HCT116 (cell line): ENCODE measurements around the gene NSRP1. TPM values are rescaled to one million over a fixed set of nuclear protein-coding genes. Genes with fewer than 3 reads are reported as not detected.

ENCODE experiments used
- ATAC-seq: fragments of 200-7000 bp; cut with Tn5 transposase; 2 replicates; pipeline ENCODE4 v1.9.1; 2020; ENCODE audit warnings: mild to moderate bottlenecking, moderate library complexity
- BruUV-seq: library from RNA; stranded (reverse); fragments of 400-500 nt; replicated peaks from 2 replicates; lab custom pipeline; 2021; lab: Mats Ljungman, UMichigan
- CTCF ChIA-PET: fragments of 300-600 bp; sonication (Branson Sonifier 250); formaldehyde crosslinking; loops from one replicate; lab custom pipeline; 2021; ENCODE audit warnings: antibody characterized with exemption; lab: Charles Lee
- POLR2A ChIA-PET: fragments of 300-600, 350-600 bp; sonication (Branson Sonifier 250); formaldehyde crosslinking; loops from one replicate; lab custom pipeline; 2021; ENCODE audit warnings: antibody characterized with exemption; lab: Charles Lee
- RAD21 ChIA-PET, 2 experiments: fragments of 300-600 bp; sonication (Branson Sonifier 250); formaldehyde crosslinking; loops; one replicate each; lab custom pipeline; 2023; ENCODE audit warnings: low total read pairs in 2 of 2; ENCODE audit not compliant: uncharacterized antibody in 2 of 2, unreplicated experiment in 2 of 2, low non-redundant PET in 1 of 2; lab: Charles Lee
- DNase-seq: peaks from one replicate; pipeline ENCODE4 v3.0.0-alpha.2; 2010; ENCODE audit warnings: low read depth, low spot score
- H2AFZ ChIP-seq: fragments of 200-600 bp; shearing (Covaris generic), sonication (generic); 2 replicates; pipeline ENCODE4 v1.6.1; 2017; ENCODE audit warnings: low read depth, mixed run types, mixed read lengths, antibody characterized with exemption, low read length; ENCODE audit not compliant: poor library complexity, severe bottlenecking
- H3K27ac ChIP-seq: 2 replicates; pipeline ENCODE4 v1.5.1; 2012; ENCODE audit warnings: low read depth, low read length
- H3K27me3 ChIP-seq: fragments of 200-600 bp; sonication (generic); 2 replicates; pipeline ENCODE4 v1.6.1; 2016; ENCODE audit warnings: mixed run types, low read length, mixed read lengths; ENCODE audit not compliant: insufficient read depth
- H3K36me3 ChIP-seq, 2 experiments: fragments of 200-500 bp in 1 of 2; fragments of 200-600 bp in 1 of 2; sonication (Bioruptor generic) in 1 of 2; sonication (generic) in 1 of 2; 2 replicates each; pipeline versions ENCODE4 v1.5.1 to v1.6.1; 2014 to 2016; ENCODE audit warnings: low read length in 2 of 2, inconsistent platforms in 1 of 2, mixed read lengths in 1 of 2, mixed run types in 1 of 2; ENCODE audit not compliant: insufficient read depth in 2 of 2, control insufficient read depth in 1 of 2
- H3K4me1 ChIP-seq, 2 experiments: fragments of 200-600 bp in 1 of 2; sonication (generic) in 1 of 2; 2 replicates each; pipeline versions ENCODE4 v1.5.1 to v1.6.1; 2012 to 2017; ENCODE audit warnings: low read length in 2 of 2, inconsistent platforms in 1 of 2, mild to moderate bottlenecking in 1 of 2, mixed read lengths in 1 of 2, mixed run types in 1 of 2, moderate library complexity in 1 of 2; ENCODE audit not compliant: insufficient read depth in 2 of 2, control insufficient read depth in 1 of 2
- H3K4me2 ChIP-seq: fragments of 200-600 bp; sonication (generic); 2 replicates; pipeline ENCODE4 v1.6.1; 2017; ENCODE audit warnings: mixed run types, low read length, mixed read lengths
- H3K4me3 ChIP-seq, 2 experiments: fragments of 200-600 bp in 1 of 2; sonication (generic) in 1 of 2; replicated peaks in 1 of 2; 2 replicates each; pipeline ENCODE4 v1.5.1; 2011 to 2016; ENCODE audit warnings: low read length in 2 of 2, control low read depth in 1 of 2, low read depth in 1 of 2, mild to moderate bottlenecking in 1 of 2, mixed read lengths in 1 of 2, mixed run types in 1 of 2
- H3K79me2 ChIP-seq: fragments of 200-600 bp; sonication (generic); 2 replicates; pipeline ENCODE4 v1.6.1; 2017; ENCODE audit warnings: mild to moderate bottlenecking, mixed run types, low read length, moderate library complexity, mixed read lengths; ENCODE audit not compliant: insufficient read depth
- H3K9ac ChIP-seq: fragments of 200-600 bp; sonication (generic); 2 replicates; pipeline ENCODE4 v1.6.1; 2016; ENCODE audit warnings: low read length, mixed read lengths
- H3K9me2 ChIP-seq: fragments of 200-600 bp; sonication (generic), shearing (Covaris generic); 2 replicates; pipeline ENCODE4 v1.6.1; 2017; ENCODE audit warnings: mixed run types, mild to moderate bottlenecking, moderate library complexity; ENCODE audit not compliant: insufficient read depth
- H3K9me3 ChIP-seq, 2 experiments: fragments of 200-500 bp in 1 of 2; fragments of 200-600 bp in 1 of 2; sonication (Bioruptor generic) in 1 of 2; sonication (generic) in 1 of 2; 2 replicates each; pipeline ENCODE4 v1.6.1; 2014 to 2017; ENCODE audit warnings: low read length in 2 of 2, mixed read lengths in 2 of 2, inconsistent platforms in 1 of 2, low read depth in 1 of 2, mild to moderate bottlenecking in 1 of 2, mixed run types in 1 of 2, moderate library complexity in 1 of 2; ENCODE audit not compliant: control insufficient read depth in 1 of 2, insufficient read depth in 1 of 2
- H4K20me1 ChIP-seq: fragments of 200-600 bp; sonication (generic), shearing (Covaris generic); 2 replicates; pipeline ENCODE4 v1.6.1; 2017; ENCODE audit warnings: mixed run types, mild to moderate bottlenecking, moderate library complexity; ENCODE audit not compliant: insufficient read depth
- CBX3 ChIP-seq: IDR thresholded peaks from 2 replicates; pipeline ENCODE4 v1.6.1; 2012; ENCODE audit warnings: low read depth
- EZH2phosphoT487 ChIP-seq: fragments of 200-600 bp; IDR thresholded peaks from 2 replicates; pipeline ENCODE4 v1.6.1; 2018; ENCODE audit warnings: antibody characterized with exemption, borderline replicate concordance
- FOSL1 ChIP-seq: IDR thresholded peaks from 2 replicates; pipeline ENCODE4 v1.6.1; 2012; ENCODE audit warnings: low read depth
- POLR2AphosphoS5 ChIP-seq: IDR thresholded peaks from 2 replicates; pipeline ENCODE4 v1.6.1; 2011; ENCODE audit warnings: mild to moderate bottlenecking, low read depth, low read length, moderate library complexity
- RAD21 ChIP-seq: IDR thresholded peaks from 2 replicates; pipeline ENCODE4 v1.6.1; 2012; ENCODE audit warnings: low read depth, mild to moderate bottlenecking
- SIN3A ChIP-seq: IDR thresholded peaks from 2 replicates; pipeline ENCODE4 v1.6.1; 2012; ENCODE audit warnings: low read depth
- ZNF274 ChIP-seq: fragments of 200-500 bp; sonication (Bioruptor generic); IDR thresholded peaks from 2 replicates; pipeline ENCODE4 v1.6.1; 2014; ENCODE audit warnings: mild to moderate bottlenecking, low read depth, low read length, inconsistent platforms
- intact Hi-C: fragments of 100-400 bp; cut with micrococcal nuclease; formaldehyde crosslinking; loops from 2 replicates; pipeline ENCODE4 v1.10.0; 2022
- total RNA-seq: library from RNA; stranded (reverse); gene quantifications from one replicate; pipeline ENCODE4 v1.2.1, GENCODE V29; 2021; ENCODE audit not compliant: unreplicated experiment
- TF ChIP-seq, protein P1 (sequence below): IDR thresholded peaks from 2 replicates; pipeline ENCODE4 v1.6.1; 2012; ENCODE audit warnings: low read depth
- TF ChIP-seq, protein P2 (sequence below): IDR thresholded peaks from 2 replicates; pipeline ENCODE4 v1.6.1; 2012

Gene NSRP1
- total RNA-seq, 1 experiment from 2014 or later, result 24.9 TPM

DNA sequence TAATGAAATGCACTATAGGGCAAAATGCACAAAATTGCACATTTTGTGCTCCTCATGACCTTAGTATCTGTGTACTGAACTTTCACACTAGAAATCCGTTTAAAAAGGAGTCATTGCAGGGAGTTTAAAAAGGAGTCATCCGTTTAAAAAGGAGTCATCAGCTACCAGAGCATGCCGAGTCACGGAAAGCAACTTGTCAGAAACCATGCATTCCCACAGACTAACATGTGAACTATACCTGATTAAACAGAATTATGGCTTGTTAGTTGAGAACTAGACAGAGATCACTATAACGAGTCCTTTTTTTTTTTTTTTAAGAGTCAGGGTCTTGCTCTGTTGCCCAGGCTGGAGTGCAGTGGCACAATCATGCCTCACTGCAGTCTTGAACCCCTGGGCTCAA, 83.0 kb downstream of the NSRP1 start:
- Histone ChIP-seq H2AFZ (no peak overlapping the region), H3K27me3 (no peaks in the 10 kb centered on the region), H4K20me1 (no peaks in the 10 kb centered on the region), H3K9me3 (no peaks in the 10 kb centered on the region), H3K9ac (no peak overlapping the region), H3K4me1 (no peaks in the 10 kb centered on the region), H3K4me3 (no peak overlapping the region), H3K9me2 (no peaks in the 10 kb centered on the region), H3K36me3 (no peaks in the 10 kb centered on the region), H3K4me2 (no peak overlapping the region), H3K27ac (no peak overlapping the region), H3K79me2 (no peaks in the 10 kb centered on the region)
- ChIA-PET POLR2A (no interaction called here), RAD21 (no interaction called here), CTCF (no interaction called here)
- ATAC-seq, result no peak
- intact Hi-C loops, result no loop called here
- no peak for DNase-seq
- BruUV-seq, result no TSS peak
- TF ChIP-seq RAD21 (no peak), EZH2phosphoT487 (no peak), FOSL1 (no peak), SIN3A (no peak), CBX3 (no peak), ZNF274 (no peak), POLR2AphosphoS5 (no peak)
- TF ChIP-seq, protein P1, sequence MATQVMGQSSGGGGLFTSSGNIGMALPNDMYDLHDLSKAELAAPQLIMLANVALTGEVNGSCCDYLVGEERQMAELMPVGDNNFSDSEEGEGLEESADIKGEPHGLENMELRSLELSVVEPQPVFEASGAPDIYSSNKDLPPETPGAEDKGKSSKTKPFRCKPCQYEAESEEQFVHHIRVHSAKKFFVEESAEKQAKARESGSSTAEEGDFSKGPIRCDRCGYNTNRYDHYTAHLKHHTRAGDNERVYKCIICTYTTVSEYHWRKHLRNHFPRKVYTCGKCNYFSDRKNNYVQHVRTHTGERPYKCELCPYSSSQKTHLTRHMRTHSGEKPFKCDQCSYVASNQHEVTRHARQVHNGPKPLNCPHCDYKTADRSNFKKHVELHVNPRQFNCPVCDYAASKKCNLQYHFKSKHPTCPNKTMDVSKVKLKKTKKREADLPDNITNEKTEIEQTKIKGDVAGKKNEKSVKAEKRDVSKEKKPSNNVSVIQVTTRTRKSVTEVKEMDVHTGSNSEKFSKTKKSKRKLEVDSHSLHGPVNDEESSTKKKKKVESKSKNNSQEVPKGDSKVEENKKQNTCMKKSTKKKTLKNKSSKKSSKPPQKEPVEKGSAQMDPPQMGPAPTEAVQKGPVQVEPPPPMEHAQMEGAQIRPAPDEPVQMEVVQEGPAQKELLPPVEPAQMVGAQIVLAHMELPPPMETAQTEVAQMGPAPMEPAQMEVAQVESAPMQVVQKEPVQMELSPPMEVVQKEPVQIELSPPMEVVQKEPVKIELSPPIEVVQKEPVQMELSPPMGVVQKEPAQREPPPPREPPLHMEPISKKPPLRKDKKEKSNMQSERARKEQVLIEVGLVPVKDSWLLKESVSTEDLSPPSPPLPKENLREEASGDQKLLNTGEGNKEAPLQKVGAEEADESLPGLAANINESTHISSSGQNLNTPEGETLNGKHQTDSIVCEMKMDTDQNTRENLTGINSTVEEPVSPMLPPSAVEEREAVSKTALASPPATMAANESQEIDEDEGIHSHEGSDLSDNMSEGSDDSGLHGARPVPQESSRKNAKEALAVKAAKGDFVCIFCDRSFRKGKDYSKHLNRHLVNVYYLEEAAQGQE, result no peak
- TF ChIP-seq, protein P2, sequence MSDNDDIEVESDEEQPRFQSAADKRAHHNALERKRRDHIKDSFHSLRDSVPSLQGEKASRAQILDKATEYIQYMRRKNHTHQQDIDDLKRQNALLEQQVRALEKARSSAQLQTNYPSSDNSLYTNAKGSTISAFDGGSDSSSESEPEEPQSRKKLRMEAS, result no peak
